Measurements from ENCODE around the gene TARDBP.
A peak's percentile ranks its signal among the peaks of the same experiment; 100 is the strongest.
"Not testable (repeated sequence)": the region's sequence is repeated elsewhere in the genome, so short reads cannot be mapped to it uniquely, and the experiment has no call there.

Gene TARDBP

GRCh38 chr1:11067716-11068599 is 55.5 kb downstream of the TARDBP start:
- no peak for FAIRE-seq

DNA sequence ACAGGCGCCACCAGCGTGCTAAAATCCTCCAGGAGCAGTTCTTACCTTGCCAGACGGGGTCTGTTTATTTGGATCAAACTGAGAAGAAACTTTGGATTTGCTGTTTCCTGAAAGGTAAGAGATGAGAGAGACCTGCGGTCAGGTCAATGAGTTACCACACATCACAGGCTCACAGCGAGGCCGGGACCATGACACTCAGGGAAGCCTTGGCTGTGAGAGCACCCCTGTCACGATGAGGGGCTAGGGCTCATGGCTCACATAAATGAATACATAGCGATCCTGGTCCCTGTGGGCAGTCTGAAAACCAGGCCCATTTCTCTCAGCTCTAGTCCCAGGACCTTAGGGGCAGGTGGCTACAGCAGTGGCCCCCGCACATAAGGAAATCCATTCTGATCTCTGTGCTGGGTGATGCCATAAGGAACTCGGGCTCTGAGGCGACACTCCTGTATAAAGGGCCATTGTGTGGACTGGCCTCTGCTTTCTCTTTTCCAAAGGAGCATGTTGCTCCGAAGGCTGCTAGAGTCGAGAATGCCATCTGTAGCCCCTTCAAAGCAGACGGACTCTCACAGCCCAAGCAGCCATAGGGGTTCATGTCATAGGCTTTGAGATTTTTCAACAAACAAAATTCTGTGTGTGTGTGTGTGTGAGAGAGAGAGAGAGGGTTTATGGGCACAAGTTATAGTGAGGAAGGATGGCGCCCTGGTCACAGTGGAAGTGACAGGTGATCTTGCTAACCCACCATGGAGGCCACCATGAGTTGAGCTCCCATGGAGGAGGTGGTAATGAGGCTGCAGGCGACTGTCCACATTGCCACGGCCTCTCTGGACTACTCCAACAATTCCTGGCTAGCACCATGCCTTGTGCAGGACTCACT is 56.4 kb downstream of the TARDBP start:
- TF ChIP-seq POLR2AphosphoS5 (IDR thresholded peaks at IDR 0.05; ENCODE audit: low read depth, low read length) (no peak), TAF1 (IDR thresholded peaks at IDR 0.05; ENCODE audit: borderline replicate concordance, low read depth, low read length) (no peak), POLR2A (IDR thresholded peaks at IDR 0.05; ENCODE audit: low read depth, low read length) (no peak)
- FAIRE-seq (no peak), DNase-seq (ENCODE audit: insufficient read length) (no peak)

More at GRCh38 chr1:11067716-11068599, 55.5 kb downstream of the TARDBP start:
- TF ChIP-seq POLR2AphosphoS5 (IDR thresholded peaks at IDR 0.05; ENCODE audit: low read depth, low read length) (no peak), TAF1 (IDR thresholded peaks at IDR 0.05; ENCODE audit: borderline replicate concordance, low read depth, low read length) (no peak), POLR2A (IDR thresholded peaks at IDR 0.05; ENCODE audit: low read depth, low read length) (no peak)
- DNase-seq (ENCODE audit: insufficient read length): no peak

DNA sequence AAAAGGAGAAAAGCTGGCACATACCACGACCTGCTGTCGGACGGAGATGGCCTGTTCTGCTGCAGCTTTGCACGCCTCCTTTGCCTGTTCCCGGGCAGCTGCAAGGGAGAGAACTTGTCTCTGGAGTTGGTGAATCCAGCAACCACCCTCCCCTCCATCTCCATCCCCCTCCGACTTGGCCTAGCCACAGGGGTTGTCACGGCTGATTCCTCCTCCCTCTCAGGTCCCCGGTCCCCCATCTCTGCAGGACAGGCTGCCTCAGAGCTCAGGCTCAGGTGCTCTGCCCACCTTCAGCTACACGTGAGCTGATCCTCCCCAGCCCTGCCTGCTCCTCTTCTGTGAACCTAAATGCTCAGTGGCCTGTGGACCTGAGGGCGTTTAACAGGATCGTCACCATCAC is 58.4 kb downstream of the TARDBP start:
- FAIRE-seq (no peak), DNase-seq (ENCODE audit: insufficient read length) (no peak)
- TF ChIP-seq POLR2AphosphoS5 (IDR thresholded peaks at IDR 0.05; ENCODE audit: low read depth, low read length) (no peak), POLR2A (IDR thresholded peaks at IDR 0.05; ENCODE audit: low read depth, low read length) (no peak)

DNA sequence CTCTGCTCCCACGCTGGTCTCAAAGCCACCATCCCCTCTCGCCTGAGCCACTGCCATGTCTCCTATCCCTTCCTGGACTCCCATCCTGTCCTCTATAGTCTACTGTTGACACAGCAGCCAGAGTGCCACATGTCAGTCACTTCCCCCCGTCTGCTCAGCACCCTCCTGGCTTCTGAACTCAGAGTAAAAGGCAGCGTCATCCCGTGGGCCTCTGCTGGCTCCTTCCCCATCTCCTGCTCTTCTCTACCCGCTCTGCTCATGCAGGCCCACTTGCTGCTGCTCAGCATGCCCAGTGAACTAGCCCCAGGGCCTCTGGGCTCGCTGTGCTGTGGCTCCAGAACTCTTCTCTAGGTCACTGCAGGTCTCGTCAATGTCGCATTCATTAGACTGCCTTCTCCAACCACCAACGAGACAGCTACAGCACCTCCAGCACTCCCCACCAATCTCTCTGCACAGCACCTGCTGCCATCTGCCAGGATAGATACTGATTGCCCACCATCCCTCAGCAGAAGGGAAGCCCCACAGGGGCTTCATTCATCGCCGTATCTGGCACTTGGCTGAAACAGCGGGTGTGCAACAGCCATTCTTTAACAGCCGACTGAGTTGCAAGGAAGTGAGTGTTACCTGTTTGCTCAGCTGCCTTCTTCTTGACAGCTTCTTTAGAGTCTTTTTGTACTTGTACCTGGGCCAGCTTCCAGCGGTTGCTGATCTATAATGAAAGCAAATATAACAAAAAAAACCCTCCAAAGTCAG is 59.2 kb downstream of the TARDBP start:
- DNase-seq (ENCODE audit: insufficient read length): no peak
- peak; percentile 24 for FAIRE-seq
- TF ChIP-seq POLR2AphosphoS5 (IDR thresholded peaks at IDR 0.05; ENCODE audit: low read depth, low read length) (0 out of 2 replicates have a peak, but pooled peaks have one; percentile 22), POLR2A (IDR thresholded peaks at IDR 0.05; ENCODE audit: low read depth, low read length) (no peak), TAF1 (IDR thresholded peaks at IDR 0.05; ENCODE audit: borderline replicate concordance, low read depth, low read length) (no peak)

- FAIRE-seq (peak; percentile 83), DNase-seq (ENCODE audit: insufficient read length) (no peak)
- TF ChIP-seq POLR2A (IDR thresholded peaks at IDR 0.05; ENCODE audit: low read depth, low read length) (no peak), TAF1 (IDR thresholded peaks at IDR 0.05; ENCODE audit: borderline replicate concordance, low read depth, low read length) (no peak), POLR2AphosphoS5 (IDR thresholded peaks at IDR 0.05; ENCODE audit: low read depth, low read length) (no peak)
Measured at GRCh38 chr1:11072216-11072917, 59.9 kb downstream of the TARDBP start.

GRCh38 chr1:11073398-11073797 is 60.9 kb downstream of the TARDBP start:
- not testable (repeated sequence) for DNase-seq (ENCODE audit: insufficient read length); FAIRE-seq

Measured in GM12892 (cell line).